Lower leg skin (tissue), 3 donors: ENCODE measurements around the gene CALY.

Source experiments
- CTCF ChIP-seq, 3 donors: fragments of 450-650 bp; IDR thresholded peaks; one replicate each; pipeline ENCODE4 v1.5.1; 2016; ENCODE audit warnings: antibody characterized with exemption in 3 of 3, mild to moderate bottlenecking in 3 of 3, moderate library complexity in 2 of 3
- POLR2A ChIP-seq, 2 donors: fragments of 450-650 bp; IDR thresholded peaks; one replicate each; pipeline ENCODE4 v1.6.1; 2016 to 2017; ENCODE audit warnings: antibody characterized with exemption in 2 of 2, mild to moderate bottlenecking in 1 of 2, moderate library complexity in 1 of 2

GRCh38 chr10:133365461-133366129 lies 28.9 kb upstream of the CALY start:
- no peak for TF ChIP-seq POLR2A (IDR thresholded peaks at IDR 0.05)
- TF ChIP-seq CTCF (IDR thresholded peaks at IDR 0.05), result no peak
